Body of pancreas (tissue), 4 donors: ENCODE data around the gene GDF7. TPM values are rescaled to one million over a fixed set of nuclear protein-coding genes. Genes with fewer than 3 reads are reported as not detected.

ENCODE experiments used
- ATAC-seq: fragments of 150-250 bp; one replicate; pipeline ENCODE4 v1.9.1; 2016
- DNase-seq, 4 donors: peaks; one replicate each; pipeline ENCODE4 v3.0.0-alpha.2; 2019
- H3K27ac ChIP-seq, 4 donors: fragments of 200-600 bp; sonication (generic); 1 replicate in 3 of 4; 2 replicates in 1 of 4; pipeline versions ENCODE4 v1.5.1 to v1.6.1; 2016 to 2019; ENCODE audit warnings: mild to moderate bottlenecking in 1 of 4, mixed read lengths in 1 of 4, moderate library complexity in 1 of 4
- H3K27me3 ChIP-seq, 2 donors: fragments of 200-600 bp; sonication (generic); one replicate each; pipeline ENCODE4 v1.6.0; 2016; ENCODE audit warnings: mild to moderate bottlenecking in 1 of 2
- H3K36me3 ChIP-seq, 2 donors: fragments of 200-600 bp; sonication (generic); replicated peaks in 1 of 2; 2 replicates each; pipeline ENCODE4 v1.5.1; 2016; ENCODE audit warnings: low read depth in 2 of 2; ENCODE audit not compliant: insufficient read depth in 1 of 2
- H3K4me1 ChIP-seq: fragments of 200-600 bp; sonication (generic); one replicate; pipeline ENCODE4 v1.6.0; 2016
- H3K4me3 ChIP-seq, 2 donors: fragments of 200-600 bp; sonication (generic); 1 replicate in 1 of 2; 2 replicates in 1 of 2; pipeline ENCODE4 v1.5.1; 2016 to 2019
- H3K9me3 ChIP-seq, 3 donors: fragments of 200-600 bp; sonication (generic); 1 replicate in 2 of 3; 2 replicates in 1 of 3; pipeline ENCODE4 v1.5.1; 2016
- POLR2A ChIP-seq, 3 donors: fragments of 450-650 bp; IDR thresholded peaks; one replicate each; pipeline ENCODE4 v1.6.1; 2016; ENCODE audit warnings: antibody characterized with exemption in 3 of 3, mild to moderate bottlenecking in 2 of 3
- WGBS, 2 donors: methylation state at CpG; one replicate each; pipeline ENCODE4 v1.1.5; 2017; 5-methylcytosine and 5-hydroxymethylcytosine counted together
- intact Hi-C: fragments of 100-400 bp; cut with DNase I; formaldehyde crosslinking; loops from one replicate; pipeline ENCODE4 v1.15.1; 2023
- total RNA-seq, 2 donors: library from RNA; depleted of rRNA; stranded (reverse); fragments of >200 nt; gene quantifications; one replicate each; pipeline ENCODE4 v1.1.0, GENCODE V29; 2016
- TF ChIP-seq, protein P1 (sequence below), 7 experiments: fragments of 450-650 bp in 4 of 7; fragments of 200-600 bp in 3 of 7; sonication (generic) in 3 of 7; IDR thresholded peaks; one replicate each; pipeline ENCODE4 v1.5.1; 2016 to 2019; ENCODE audit warnings: antibody characterized with exemption in 7 of 7

Gene GDF7
- total RNA-seq, 2 donors from 2014 or later, result 2.0 to 7.3 TPM

DNA sequence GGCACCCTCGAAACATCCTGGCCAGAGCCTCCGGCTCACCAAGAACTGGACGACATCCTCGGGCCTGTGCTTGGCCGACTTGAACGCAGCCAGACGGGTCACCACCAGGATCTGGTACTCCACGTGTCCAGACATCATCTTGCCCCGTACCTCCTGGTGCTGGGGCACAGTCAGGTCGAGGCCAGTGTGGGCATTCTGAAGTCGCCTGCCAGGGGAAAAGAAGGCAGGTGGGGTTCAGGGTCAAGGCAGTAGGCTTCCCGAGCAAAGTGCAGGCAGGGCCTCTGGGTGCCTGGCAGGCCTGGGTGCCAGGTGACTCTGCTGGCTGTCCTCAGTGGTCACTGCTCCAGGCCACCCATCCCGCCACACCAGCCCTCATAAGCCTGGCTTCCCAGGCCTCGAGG, 21.6 kb upstream of the GDF7 start:
- DNase-seq (no peak), ATAC-seq (no peak)
- WGBS, 2 donors, result 91 to 100% methylated on average over 1 to 13 of the region's 14 CpGs
- TF ChIP-seq POLR2A (IDR thresholded peaks at IDR 0.05), result no peak
- TF ChIP-seq, protein P1, sequence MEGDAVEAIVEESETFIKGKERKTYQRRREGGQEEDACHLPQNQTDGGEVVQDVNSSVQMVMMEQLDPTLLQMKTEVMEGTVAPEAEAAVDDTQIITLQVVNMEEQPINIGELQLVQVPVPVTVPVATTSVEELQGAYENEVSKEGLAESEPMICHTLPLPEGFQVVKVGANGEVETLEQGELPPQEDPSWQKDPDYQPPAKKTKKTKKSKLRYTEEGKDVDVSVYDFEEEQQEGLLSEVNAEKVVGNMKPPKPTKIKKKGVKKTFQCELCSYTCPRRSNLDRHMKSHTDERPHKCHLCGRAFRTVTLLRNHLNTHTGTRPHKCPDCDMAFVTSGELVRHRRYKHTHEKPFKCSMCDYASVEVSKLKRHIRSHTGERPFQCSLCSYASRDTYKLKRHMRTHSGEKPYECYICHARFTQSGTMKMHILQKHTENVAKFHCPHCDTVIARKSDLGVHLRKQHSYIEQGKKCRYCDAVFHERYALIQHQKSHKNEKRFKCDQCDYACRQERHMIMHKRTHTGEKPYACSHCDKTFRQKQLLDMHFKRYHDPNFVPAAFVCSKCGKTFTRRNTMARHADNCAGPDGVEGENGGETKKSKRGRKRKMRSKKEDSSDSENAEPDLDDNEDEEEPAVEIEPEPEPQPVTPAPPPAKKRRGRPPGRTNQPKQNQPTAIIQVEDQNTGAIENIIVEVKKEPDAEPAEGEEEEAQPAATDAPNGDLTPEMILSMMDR (IDR thresholded peaks at IDR 0.05), result no peak
- intact Hi-C loops, result no loop called here
- Histone ChIP-seq H3K4me1 (peaks cover 20% of the 10 kb centered on the region), H3K4me3 (no peak overlapping the region), H3K36me3 (no peaks in the 10 kb centered on the region), H3K9me3 (no peaks in the 10 kb centered on the region), H3K27me3 (no peaks in the 10 kb centered on the region), H3K27ac (no peak overlapping the region)

DNA sequence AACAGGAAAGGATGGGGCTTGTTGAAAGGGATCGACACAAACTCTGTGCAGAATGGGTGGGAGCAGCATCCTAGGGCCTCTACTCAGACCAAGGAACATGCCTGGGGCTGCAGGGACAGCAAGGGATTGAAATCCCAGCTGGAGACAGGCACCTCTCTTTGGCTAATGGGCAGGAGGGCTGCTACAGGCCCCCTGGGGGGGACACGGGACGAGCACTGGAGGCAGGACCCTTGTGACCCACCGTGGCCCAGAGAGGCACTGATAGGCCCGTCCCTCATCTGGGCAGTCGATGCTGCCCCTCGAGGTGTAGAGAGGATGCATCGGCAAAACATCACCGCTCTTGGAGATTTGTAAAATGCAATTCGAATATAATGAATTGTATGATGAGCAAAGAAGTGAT, 21.2 kb upstream of the GDF7 start:
- Histone ChIP-seq H3K9me3 (no peaks in the 10 kb centered on the region), H3K27ac (no peak overlapping the region), H3K36me3 (no peaks in the 10 kb centered on the region), H3K4me1 (peaks cover 23% of the 10 kb centered on the region), H3K27me3 (no peaks in the 10 kb centered on the region), H3K4me3 (no peak overlapping the region)
- ATAC-seq, result no peak
- intact Hi-C loops, result no loop called here
- no peak for DNase-seq
- 82 to 85% methylated on average over 8 to 10 of the region's 10 CpGs for WGBS, 2 donors
- TF ChIP-seq POLR2A (IDR thresholded peaks at IDR 0.05), result no peak
- TF ChIP-seq, protein P1 (IDR thresholded peaks at IDR 0.05), result no peak

DNA sequence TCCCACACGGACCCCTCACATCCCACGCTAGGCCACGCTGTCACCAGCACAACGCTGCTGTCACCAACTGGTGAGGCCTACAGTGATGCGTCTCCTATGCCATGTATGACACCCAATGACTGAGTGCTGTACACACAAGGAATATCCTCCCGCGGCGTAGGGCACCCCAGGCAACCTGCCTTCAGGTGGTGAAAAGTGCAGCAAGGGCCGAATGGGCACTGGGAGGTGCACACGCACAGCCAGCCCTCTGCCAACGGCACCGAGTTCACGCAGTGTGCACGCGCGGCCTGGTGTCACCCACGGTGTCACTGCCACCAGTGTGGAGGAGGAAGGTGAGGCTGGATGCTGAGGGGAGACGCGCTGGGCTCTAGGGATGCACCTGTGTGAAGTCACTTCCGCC, 20.5 kb upstream of the GDF7 start:
- peaks cover 25% of the 10 kb centered on the region for H3K4me1 ChIP-seq

DNA sequence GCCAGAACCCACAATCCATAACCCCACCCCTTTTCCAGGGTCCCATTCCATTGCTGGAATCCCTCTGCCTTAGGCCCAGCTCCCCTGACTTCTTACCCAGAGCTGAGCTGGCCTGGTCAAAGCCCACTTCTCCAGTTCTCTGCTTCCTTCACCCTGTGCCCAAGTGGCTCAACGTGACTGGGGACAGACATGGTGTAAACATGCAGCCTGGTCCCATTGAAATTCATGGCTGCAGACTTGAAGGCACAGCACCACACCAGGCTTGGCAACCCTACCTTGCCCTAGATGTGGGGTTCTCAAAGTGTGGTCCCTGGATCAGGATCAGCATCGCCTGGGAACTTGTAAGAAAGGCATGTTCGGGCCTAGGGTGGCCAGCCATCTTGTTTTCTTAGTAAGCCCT, 19.7 kb upstream of the GDF7 start:
- no peak overlapping the region for H3K4me3 ChIP-seq
- WGBS, 2 donors, result 83 to 86% methylated on average over 2 to 3 of the region's 3 CpGs
- DNase-seq (no peak), ATAC-seq (no peak)
- no peaks in the 10 kb centered on the region for H3K27me3 ChIP-seq
- no peaks in the 10 kb centered on the region for H3K9me3 ChIP-seq
- peaks cover 27% of the 10 kb centered on the region for H3K4me1 ChIP-seq
- no peaks in the 10 kb centered on the region for H3K36me3 ChIP-seq
- TF ChIP-seq, protein P1 (IDR thresholded peaks at IDR 0.05), result no peak
- no peak for TF ChIP-seq POLR2A (IDR thresholded peaks at IDR 0.05)
- no peak overlapping the region for H3K27ac ChIP-seq
- intact Hi-C loops, result no loop called here

More for the DNA sequence above, 20.5 kb upstream of the GDF7 start:
- ATAC-seq (no peak), DNase-seq (no peak)
- 93 to 96% methylated on average over 7 to 20 of the region's 20 CpGs for WGBS, 2 donors
- Histone ChIP-seq H3K4me3 (no peak overlapping the region), H3K27me3 (no peaks in the 10 kb centered on the region), H3K9me3 (no peaks in the 10 kb centered on the region), H3K27ac (no peak overlapping the region), H3K36me3 (no peaks in the 10 kb centered on the region)
- TF ChIP-seq POLR2A (IDR thresholded peaks at IDR 0.05), result no peak
- TF ChIP-seq, protein P1 (IDR thresholded peaks at IDR 0.05), result no peak
- intact Hi-C loops, result no loop called here

DNA sequence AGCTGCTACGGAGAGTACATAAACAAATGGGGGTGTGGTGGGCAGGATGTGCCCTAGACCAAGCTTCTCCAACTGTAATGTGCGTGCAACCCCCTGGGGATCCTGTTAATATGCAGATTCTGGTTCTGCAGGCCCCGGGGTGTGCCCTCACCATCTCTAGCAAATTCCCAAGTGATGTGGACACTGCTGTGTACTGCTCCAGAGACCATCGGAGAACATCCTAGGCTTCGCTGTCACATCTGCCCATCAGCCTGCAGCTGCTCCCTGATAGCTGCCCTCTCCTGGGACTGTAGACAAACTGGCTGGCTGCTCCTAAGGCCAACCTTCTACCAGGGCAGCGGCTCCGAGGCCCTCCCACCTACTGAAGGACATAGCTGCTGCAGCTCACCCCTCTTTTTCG, 19.2 kb upstream of the GDF7 start:
- no peaks in the 10 kb centered on the region for H3K36me3 ChIP-seq
- no peak overlapping the region for H3K27ac ChIP-seq
- DNase-seq (no peak), ATAC-seq (no peak)
- no peaks in the 10 kb centered on the region for H3K9me3 ChIP-seq
- H3K4me3 ChIP-seq, result no peak overlapping the region
- no peaks in the 10 kb centered on the region for H3K27me3 ChIP-seq
- H3K4me1 ChIP-seq, result peaks cover 26% of the 10 kb centered on the region
- no peak for TF ChIP-seq POLR2A (IDR thresholded peaks at IDR 0.05)
- TF ChIP-seq, protein P1 (IDR thresholded peaks at IDR 0.05), result no peak
- 88 to 94% methylated on average over 8 of the region's 8 CpGs for WGBS, 2 donors
- intact Hi-C loops, result no loop called here
